ENCODE results near the gene PTPN1.

DNA sequence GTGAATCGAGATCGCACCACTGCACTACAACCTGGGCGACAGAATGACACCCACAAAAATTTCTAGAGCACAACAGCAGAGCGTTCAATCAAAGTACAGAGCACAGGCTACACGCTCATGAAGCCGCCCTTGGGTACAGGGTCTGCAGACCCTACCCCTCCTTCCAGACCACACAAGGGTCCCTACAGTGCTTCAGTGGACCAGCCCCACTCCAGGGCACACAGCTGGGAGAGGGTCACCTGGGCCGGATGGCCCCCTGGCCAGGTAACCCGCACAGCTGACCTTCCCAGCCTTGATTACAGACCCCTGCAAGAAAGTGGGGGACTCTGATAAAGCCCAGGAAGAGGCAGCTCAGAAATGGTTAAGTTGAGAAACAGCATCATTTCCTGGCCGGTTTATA is 117.6 kb downstream of the PTPN1 start:
- no peak for TF ChIP-seq ZSCAN30 (tag by site-specific recombination; IDR thresholded peaks at IDR 0.05)
- TF ChIP-seq, protein P1, sequence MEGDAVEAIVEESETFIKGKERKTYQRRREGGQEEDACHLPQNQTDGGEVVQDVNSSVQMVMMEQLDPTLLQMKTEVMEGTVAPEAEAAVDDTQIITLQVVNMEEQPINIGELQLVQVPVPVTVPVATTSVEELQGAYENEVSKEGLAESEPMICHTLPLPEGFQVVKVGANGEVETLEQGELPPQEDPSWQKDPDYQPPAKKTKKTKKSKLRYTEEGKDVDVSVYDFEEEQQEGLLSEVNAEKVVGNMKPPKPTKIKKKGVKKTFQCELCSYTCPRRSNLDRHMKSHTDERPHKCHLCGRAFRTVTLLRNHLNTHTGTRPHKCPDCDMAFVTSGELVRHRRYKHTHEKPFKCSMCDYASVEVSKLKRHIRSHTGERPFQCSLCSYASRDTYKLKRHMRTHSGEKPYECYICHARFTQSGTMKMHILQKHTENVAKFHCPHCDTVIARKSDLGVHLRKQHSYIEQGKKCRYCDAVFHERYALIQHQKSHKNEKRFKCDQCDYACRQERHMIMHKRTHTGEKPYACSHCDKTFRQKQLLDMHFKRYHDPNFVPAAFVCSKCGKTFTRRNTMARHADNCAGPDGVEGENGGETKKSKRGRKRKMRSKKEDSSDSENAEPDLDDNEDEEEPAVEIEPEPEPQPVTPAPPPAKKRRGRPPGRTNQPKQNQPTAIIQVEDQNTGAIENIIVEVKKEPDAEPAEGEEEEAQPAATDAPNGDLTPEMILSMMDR (tag by site-specific recombination; IDR thresholded peaks at IDR 0.05): no peak
- no peak for TF ChIP-seq SP2 (tag by site-specific recombination; IDR thresholded peaks at IDR 0.05)
- no peak for TF ChIP-seq YY1 (tag by site-specific recombination; IDR thresholded peaks at IDR 0.05)
- TF ChIP-seq ZNF274 (IDR thresholded peaks at IDR 0.05; ENCODE audit: low read length): no peak
- no peak for TF ChIP-seq ZNF274 (tag by site-specific recombination; IDR thresholded peaks at IDR 0.05; ENCODE audit: borderline replicate concordance)
- TF ChIP-seq ZNF664 (tag by site-specific recombination; IDR thresholded peaks at IDR 0.05): no peak
- TF ChIP-seq, protein P2, sequence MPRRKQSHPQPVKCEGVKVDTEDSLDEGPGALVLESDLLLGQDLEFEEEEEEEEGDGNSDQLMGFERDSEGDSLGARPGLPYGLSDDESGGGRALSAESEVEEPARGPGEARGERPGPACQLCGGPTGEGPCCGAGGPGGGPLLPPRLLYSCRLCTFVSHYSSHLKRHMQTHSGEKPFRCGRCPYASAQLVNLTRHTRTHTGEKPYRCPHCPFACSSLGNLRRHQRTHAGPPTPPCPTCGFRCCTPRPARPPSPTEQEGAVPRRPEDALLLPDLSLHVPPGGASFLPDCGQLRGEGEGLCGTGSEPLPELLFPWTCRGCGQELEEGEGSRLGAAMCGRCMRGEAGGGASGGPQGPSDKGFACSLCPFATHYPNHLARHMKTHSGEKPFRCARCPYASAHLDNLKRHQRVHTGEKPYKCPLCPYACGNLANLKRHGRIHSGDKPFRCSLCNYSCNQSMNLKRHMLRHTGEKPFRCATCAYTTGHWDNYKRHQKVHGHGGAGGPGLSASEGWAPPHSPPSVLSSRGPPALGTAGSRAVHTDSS (tag by site-specific recombination; IDR thresholded peaks at IDR 0.05): no peak
- TF ChIP-seq, protein P3, sequence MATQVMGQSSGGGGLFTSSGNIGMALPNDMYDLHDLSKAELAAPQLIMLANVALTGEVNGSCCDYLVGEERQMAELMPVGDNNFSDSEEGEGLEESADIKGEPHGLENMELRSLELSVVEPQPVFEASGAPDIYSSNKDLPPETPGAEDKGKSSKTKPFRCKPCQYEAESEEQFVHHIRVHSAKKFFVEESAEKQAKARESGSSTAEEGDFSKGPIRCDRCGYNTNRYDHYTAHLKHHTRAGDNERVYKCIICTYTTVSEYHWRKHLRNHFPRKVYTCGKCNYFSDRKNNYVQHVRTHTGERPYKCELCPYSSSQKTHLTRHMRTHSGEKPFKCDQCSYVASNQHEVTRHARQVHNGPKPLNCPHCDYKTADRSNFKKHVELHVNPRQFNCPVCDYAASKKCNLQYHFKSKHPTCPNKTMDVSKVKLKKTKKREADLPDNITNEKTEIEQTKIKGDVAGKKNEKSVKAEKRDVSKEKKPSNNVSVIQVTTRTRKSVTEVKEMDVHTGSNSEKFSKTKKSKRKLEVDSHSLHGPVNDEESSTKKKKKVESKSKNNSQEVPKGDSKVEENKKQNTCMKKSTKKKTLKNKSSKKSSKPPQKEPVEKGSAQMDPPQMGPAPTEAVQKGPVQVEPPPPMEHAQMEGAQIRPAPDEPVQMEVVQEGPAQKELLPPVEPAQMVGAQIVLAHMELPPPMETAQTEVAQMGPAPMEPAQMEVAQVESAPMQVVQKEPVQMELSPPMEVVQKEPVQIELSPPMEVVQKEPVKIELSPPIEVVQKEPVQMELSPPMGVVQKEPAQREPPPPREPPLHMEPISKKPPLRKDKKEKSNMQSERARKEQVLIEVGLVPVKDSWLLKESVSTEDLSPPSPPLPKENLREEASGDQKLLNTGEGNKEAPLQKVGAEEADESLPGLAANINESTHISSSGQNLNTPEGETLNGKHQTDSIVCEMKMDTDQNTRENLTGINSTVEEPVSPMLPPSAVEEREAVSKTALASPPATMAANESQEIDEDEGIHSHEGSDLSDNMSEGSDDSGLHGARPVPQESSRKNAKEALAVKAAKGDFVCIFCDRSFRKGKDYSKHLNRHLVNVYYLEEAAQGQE (tag by site-specific recombination; IDR thresholded peaks at IDR 0.05): no peak
- no peak for TF ChIP-seq GFI1B (tag by site-specific recombination; IDR thresholded peaks at IDR 0.05)
- no peak for TF ChIP-seq ZNF629 (tag by site-specific recombination; IDR thresholded peaks at IDR 0.05)
- TF ChIP-seq, protein P4, sequence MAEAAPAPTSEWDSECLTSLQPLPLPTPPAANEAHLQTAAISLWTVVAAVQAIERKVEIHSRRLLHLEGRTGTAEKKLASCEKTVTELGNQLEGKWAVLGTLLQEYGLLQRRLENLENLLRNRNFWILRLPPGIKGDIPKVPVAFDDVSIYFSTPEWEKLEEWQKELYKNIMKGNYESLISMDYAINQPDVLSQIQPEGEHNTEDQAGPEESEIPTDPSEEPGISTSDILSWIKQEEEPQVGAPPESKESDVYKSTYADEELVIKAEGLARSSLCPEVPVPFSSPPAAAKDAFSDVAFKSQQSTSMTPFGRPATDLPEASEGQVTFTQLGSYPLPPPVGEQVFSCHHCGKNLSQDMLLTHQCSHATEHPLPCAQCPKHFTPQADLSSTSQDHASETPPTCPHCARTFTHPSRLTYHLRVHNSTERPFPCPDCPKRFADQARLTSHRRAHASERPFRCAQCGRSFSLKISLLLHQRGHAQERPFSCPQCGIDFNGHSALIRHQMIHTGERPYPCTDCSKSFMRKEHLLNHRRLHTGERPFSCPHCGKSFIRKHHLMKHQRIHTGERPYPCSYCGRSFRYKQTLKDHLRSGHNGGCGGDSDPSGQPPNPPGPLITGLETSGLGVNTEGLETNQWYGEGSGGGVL (tag by site-specific recombination; IDR thresholded peaks at IDR 0.05): no peak
